DOHH2 (cell line): ENCODE data around the gene PRSS35.

Experiments
- H3F3A ChIP-seq: fragments of 200-600 bp; sonication (generic), shearing (Covaris generic); 2 replicates; pipeline ENCODE4 v1.6.0; 2016; ENCODE audit warnings: antibody characterized with exemption, mild to moderate bottlenecking; ENCODE audit not compliant: control insufficient read depth, insufficient read depth
- H3K27ac ChIP-seq: fragments of 200-600 bp; sonication (generic); 2 replicates; pipeline ENCODE4 v1.5.1; 2014; ENCODE audit warnings: low read depth, mild to moderate bottlenecking, low read length, moderate library complexity
- H3K27me3 ChIP-seq: fragments of 200-600 bp; sonication (generic); 2 replicates; pipeline ENCODE4 v1.6.1; 2014; ENCODE audit warnings: mild to moderate bottlenecking, low read length, mixed read lengths; ENCODE audit not compliant: control insufficient read depth
- H3K36me3 ChIP-seq: fragments of 200-600 bp; sonication (generic); 2 replicates; pipeline ENCODE4 v1.6.1; 2014; ENCODE audit warnings: mild to moderate bottlenecking, low read length, moderate library complexity, mixed read lengths; ENCODE audit not compliant: control insufficient read depth
- H3K4me1 ChIP-seq: fragments of 200-600 bp; sonication (generic); 2 replicates; pipeline ENCODE4 v1.6.1; 2014; ENCODE audit warnings: mild to moderate bottlenecking, low read length, mixed read lengths; ENCODE audit not compliant: control insufficient read depth
- H3K4me2 ChIP-seq: fragments of 200-600 bp; sonication (generic); 2 replicates; pipeline ENCODE4 v1.6.0; 2014; ENCODE audit warnings: mild to moderate bottlenecking, low read length, moderate library complexity
- H3K4me3 ChIP-seq: fragments of 200-600 bp; sonication (generic); 2 replicates; pipeline ENCODE4 v1.5.1; 2014; ENCODE audit warnings: mild to moderate bottlenecking, low read length, mixed read lengths
- H3K79me2 ChIP-seq: fragments of 200-600 bp; sonication (generic); 2 replicates; pipeline ENCODE4 v1.6.1; 2014; ENCODE audit warnings: mild to moderate bottlenecking, low read length, mixed read lengths; ENCODE audit not compliant: control insufficient read depth
- H3K9me2 ChIP-seq: fragments of 200-600 bp; sonication (generic); replicated peaks from 2 replicates; pipeline ENCODE4 v1.6.1; 2014; ENCODE audit warnings: mild to moderate bottlenecking, low read length, mixed read lengths; ENCODE audit not compliant: control insufficient read depth
- H3K9me3 ChIP-seq: fragments of 200-600 bp; sonication (generic); 2 replicates; pipeline ENCODE4 v1.6.1; 2014; ENCODE audit warnings: antibody characterized with exemption, low read length, mixed read lengths; ENCODE audit not compliant: control insufficient read depth, insufficient read depth
- H4K20me1 ChIP-seq: fragments of 200-600 bp; sonication (generic); 2 replicates; pipeline ENCODE4 v1.6.0; 2014; ENCODE audit warnings: low read depth, mild to moderate bottlenecking, antibody characterized with exemption, low read length, moderate library complexity; ENCODE audit not compliant: control insufficient read depth, insufficient read depth
- CTCF ChIP-seq: fragments of 200-600 bp; sonication (generic); IDR thresholded peaks from one replicate; pipeline ENCODE4 v1.5.1; 2014; ENCODE audit warnings: antibody characterized with exemption, mild to moderate bottlenecking, low read depth, low read length; ENCODE audit not compliant: poor library complexity, severe bottlenecking
- EZH2phosphoT487 ChIP-seq: fragments of 200-600 bp; sonication (generic); IDR thresholded peaks from 2 replicates; pipeline ENCODE4 v1.6.1; 2017; ENCODE audit warnings: borderline replicate concordance, mild to moderate bottlenecking, antibody characterized with exemption, low read length, moderate library complexity, mixed read lengths

The PRSS35 gene

GRCh38 chr6:83536034-83536646, 23.8 kb downstream of the PRSS35 start:
- Histone ChIP-seq H3K9me3 (no peaks in the 10 kb centered on the region), H3K4me1 (no peaks in the 10 kb centered on the region), H3K4me3 (no peak overlapping the region), H3K79me2 (no peaks in the 10 kb centered on the region), H4K20me1 (no peaks in the 10 kb centered on the region), H3K27ac (no peak overlapping the region), H3K4me2 (no peak overlapping the region), H3F3A (no peaks in the 10 kb centered on the region), H3K36me3 (no peaks in the 10 kb centered on the region), H3K27me3 (peaks cover 3% of the 10 kb centered on the region), H3K9me2 (no peaks in the 10 kb centered on the region)
- peak; percentile 97 for TF ChIP-seq CTCF
- no peak for TF ChIP-seq EZH2phosphoT487

GRCh38 chr6:83536647-83537589, 24.6 kb downstream of the PRSS35 start:
- H3K27me3 ChIP-seq = peaks cover 3% of the 10 kb centered on the region
- H3K36me3 ChIP-seq = no peaks in the 10 kb centered on the region
- H3K4me2 ChIP-seq = no peak overlapping the region
- no peaks in the 10 kb centered on the region for H3F3A ChIP-seq
- no peak overlapping the region for H3K27ac ChIP-seq
- H3K9me2 ChIP-seq = no peaks in the 10 kb centered on the region
- H3K9me3 ChIP-seq = no peaks in the 10 kb centered on the region
- H4K20me1 ChIP-seq = no peaks in the 10 kb centered on the region
- no peaks in the 10 kb centered on the region for H3K79me2 ChIP-seq
- no peaks in the 10 kb centered on the region for H3K4me1 ChIP-seq
- no peak for TF ChIP-seq CTCF
- TF ChIP-seq EZH2phosphoT487 = no peak
- no peak overlapping the region for H3K4me3 ChIP-seq

- H3K9me3 ChIP-seq = no peaks in the 10 kb centered on the region
- H3K4me2 ChIP-seq = no peak overlapping the region
- H3K27ac ChIP-seq = no peak overlapping the region
- H3K4me3 ChIP-seq = no peak overlapping the region
- no peaks in the 10 kb centered on the region for H3K36me3 ChIP-seq
- no peaks in the 10 kb centered on the region for H4K20me1 ChIP-seq
- no peaks in the 10 kb centered on the region for H3K9me2 ChIP-seq
- no peaks in the 10 kb centered on the region for H3K4me1 ChIP-seq
- no peaks in the 10 kb centered on the region for H3K79me2 ChIP-seq
- no peaks in the 10 kb centered on the region for H3F3A ChIP-seq
- TF ChIP-seq EZH2phosphoT487 (no peak), CTCF (no peak)
- peaks cover 3% of the 10 kb centered on the region for H3K27me3 ChIP-seq
Observed at GRCh38 chr6:83539678-83540077, 27.3 kb downstream of the PRSS35 start.
